ENCODE results near the gene TRHDE.

Gene TRHDE

DNA sequence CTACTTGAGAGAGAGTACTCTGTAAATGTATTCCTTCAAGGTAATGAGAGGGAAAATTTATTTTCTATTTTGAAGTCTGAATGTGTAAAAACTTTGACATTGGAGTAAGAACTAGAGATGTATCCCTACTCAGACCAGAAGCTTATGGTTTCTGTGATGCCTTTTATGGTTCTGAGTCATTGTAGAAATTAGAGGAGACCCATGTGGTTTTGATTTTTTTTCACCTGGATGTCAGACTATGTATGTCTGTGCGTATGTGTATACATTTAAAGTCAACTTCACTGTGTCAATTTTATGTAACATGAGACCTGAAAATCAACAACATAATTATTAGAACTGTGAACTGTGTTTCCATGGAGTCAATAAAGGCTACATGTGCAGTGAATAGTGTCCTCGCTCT lies 302.0 kb downstream of the TRHDE start:
- TF ChIP-seq TAF1 (IDR thresholded peaks at IDR 0.05; ENCODE audit: low read depth, low read length) (no peak), POLR2AphosphoS5 (IDR thresholded peaks at IDR 0.05; ENCODE audit: low read depth, low read length) (no peak), POLR2A (IDR thresholded peaks at IDR 0.05; ENCODE audit: low read depth, low read length) (no peak), POU2F2 (IDR thresholded peaks at IDR 0.05; ENCODE audit: low read depth, low read length) (no peak), PAX5 (IDR thresholded peaks at IDR 0.05; ENCODE audit: insufficient read depth, low read length, severe bottlenecking) (no peak), SPI1 (IDR thresholded peaks at IDR 0.05; ENCODE audit: low read depth, low read length) (no peak)
- FAIRE-seq = no peak
- no peak for DNase-seq (ENCODE audit: insufficient read length, low spot score)

DNA sequence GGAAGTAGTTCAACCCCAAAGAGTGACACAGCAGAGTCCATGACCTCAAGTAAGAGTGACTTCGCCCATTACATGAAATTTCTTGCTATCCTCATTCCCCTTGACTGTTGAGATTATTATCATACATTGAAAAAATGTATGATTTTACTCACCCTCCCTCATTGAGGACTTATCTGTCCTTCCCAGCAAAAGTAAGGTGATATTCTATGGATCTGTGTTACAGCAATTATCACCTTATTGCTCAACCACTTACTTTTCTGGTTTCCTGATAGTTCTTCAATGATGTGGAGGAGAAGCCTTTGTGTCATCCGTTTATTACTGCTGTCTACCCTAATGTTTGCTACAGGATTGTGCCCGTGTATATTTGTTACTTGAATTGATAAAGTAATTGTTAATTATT lies 306.2 kb downstream of the TRHDE start:
- TF ChIP-seq SPI1 (IDR thresholded peaks at IDR 0.05; ENCODE audit: low read depth, low read length) (no peak), PAX5 (IDR thresholded peaks at IDR 0.05; ENCODE audit: insufficient read depth, low read length, severe bottlenecking) (no peak), TAF1 (IDR thresholded peaks at IDR 0.05; ENCODE audit: low read depth, low read length) (no peak), POLR2A (IDR thresholded peaks at IDR 0.05; ENCODE audit: low read depth, low read length) (no peak), POU2F2 (IDR thresholded peaks at IDR 0.05; ENCODE audit: low read depth, low read length) (no peak), POLR2AphosphoS5 (IDR thresholded peaks at IDR 0.05; ENCODE audit: low read depth, low read length) (no peak)
- DNase-seq (ENCODE audit: insufficient read length, low spot score) = no peak
- FAIRE-seq = no peak

DNA sequence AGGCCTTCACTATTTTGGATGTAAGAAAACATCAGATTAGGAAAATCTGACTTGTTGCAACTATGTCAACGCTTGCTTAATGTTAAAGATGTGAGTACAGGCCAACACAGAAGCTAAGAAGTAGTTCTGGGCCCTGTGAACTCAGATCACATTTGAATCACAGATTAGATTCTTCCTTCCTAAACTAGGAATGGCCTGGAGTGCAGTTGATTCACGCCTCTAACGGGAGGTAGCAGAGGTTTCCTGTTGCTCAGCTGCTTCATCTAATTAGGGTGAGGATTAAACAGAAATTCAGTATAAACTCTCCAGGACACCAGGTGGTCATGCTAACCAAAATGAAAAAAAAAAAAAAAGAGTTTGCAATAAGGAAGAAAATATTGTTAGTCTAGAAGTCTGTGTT lies 314.3 kb downstream of the TRHDE start:
- DNase-seq (ENCODE audit: insufficient read length, low spot score) (no peak), FAIRE-seq (no peak)
- TF ChIP-seq POU2F2 (IDR thresholded peaks at IDR 0.05; ENCODE audit: low read depth, low read length) (no peak), POLR2AphosphoS5 (IDR thresholded peaks at IDR 0.05; ENCODE audit: low read depth, low read length) (no peak), POLR2A (IDR thresholded peaks at IDR 0.05; ENCODE audit: low read depth, low read length) (no peak), PAX5 (IDR thresholded peaks at IDR 0.05; ENCODE audit: insufficient read depth, low read length, severe bottlenecking) (no peak), SPI1 (IDR thresholded peaks at IDR 0.05; ENCODE audit: low read depth, low read length) (no peak), TAF1 (IDR thresholded peaks at IDR 0.05; ENCODE audit: low read depth, low read length) (no peak)

DNA sequence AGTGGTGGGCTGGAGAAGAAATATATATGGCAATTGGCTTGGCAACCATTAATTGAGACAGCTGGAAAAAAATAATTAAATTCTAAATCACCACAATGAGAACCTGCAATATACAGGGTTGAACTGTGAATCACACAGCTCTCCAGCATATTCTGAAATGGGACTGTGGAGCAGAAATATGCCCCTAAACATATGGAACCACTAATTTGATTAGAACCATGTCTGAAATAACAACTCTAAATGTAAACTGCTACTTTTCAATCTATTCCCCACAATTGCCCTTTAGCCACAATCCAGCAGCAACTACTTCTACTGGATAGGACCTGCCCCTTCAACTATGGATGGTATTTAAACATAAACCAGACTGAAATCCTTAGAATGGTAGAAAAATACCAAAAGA lies 330.4 kb downstream of the TRHDE start:
- no peak for TF ChIP-seq PAX5 (IDR thresholded peaks at IDR 0.05; ENCODE audit: insufficient read depth, low read length, severe bottlenecking)
- no peak for TF ChIP-seq POU2F2 (IDR thresholded peaks at IDR 0.05; ENCODE audit: low read depth, low read length)
- TF ChIP-seq POLR2A (IDR thresholded peaks at IDR 0.05; ENCODE audit: low read depth, low read length) = no peak
- TF ChIP-seq SPI1 (IDR thresholded peaks at IDR 0.05; ENCODE audit: low read depth, low read length) = no peak
- TF ChIP-seq TAF1 (IDR thresholded peaks at IDR 0.05; ENCODE audit: low read depth, low read length) = no peak
- TF ChIP-seq POLR2AphosphoS5 (IDR thresholded peaks at IDR 0.05; ENCODE audit: low read depth, low read length) = no peak
- FAIRE-seq = no peak

DNA sequence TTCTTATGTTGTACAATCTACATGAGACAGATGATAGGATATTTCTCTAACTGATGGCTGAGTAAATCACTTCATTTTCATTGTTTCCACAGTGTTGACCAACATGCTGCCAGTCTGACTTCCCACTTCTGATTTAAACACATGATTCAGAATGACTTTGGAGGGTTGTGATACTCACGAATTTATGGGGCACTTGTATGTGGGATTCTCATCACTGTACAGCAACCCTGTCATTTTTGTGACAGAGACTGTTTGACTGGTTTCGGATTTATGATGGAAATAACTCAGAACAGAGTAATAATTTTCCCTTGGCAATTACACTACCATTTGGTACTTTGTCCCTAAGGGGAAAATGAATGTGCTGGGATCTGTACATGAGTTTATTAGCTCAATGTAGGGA lies 333.8 kb downstream of the TRHDE start:
- FAIRE-seq (no peak), DNase-seq (ENCODE audit: insufficient read length, low spot score) (no peak)

More for the DNA sequence above, 330.4 kb downstream of the TRHDE start:
- no peak for DNase-seq (ENCODE audit: insufficient read length, low spot score)

DNA sequence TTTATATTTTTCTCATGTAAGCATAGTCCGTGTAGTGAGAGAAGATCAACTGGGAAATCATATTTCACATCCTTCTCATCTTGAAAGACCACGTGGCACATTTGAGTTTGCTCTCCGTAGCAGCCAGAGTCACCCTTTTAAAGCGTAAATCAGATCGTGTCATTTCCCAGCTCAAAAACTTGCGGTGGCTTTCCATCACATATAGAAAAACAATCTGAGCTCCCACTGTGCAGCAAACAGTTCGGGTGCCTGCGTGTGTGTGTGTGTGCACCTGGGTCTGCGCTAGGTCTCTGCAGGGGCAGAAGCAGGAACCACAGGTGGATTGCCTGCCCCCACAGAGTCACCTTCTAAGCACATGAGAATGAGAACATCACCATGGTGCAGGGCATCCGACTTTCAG lies 338.2 kb downstream of the TRHDE start:
- DNase-seq (ENCODE audit: insufficient read length, low spot score) = no peak
- TF ChIP-seq PAX5 (IDR thresholded peaks at IDR 0.05; ENCODE audit: insufficient read depth, low read length, severe bottlenecking) (no peak), POLR2A (IDR thresholded peaks at IDR 0.05; ENCODE audit: low read depth, low read length) (no peak), SPI1 (IDR thresholded peaks at IDR 0.05; ENCODE audit: low read depth, low read length) (no peak), POU2F2 (IDR thresholded peaks at IDR 0.05; ENCODE audit: low read depth, low read length) (no peak), TAF1 (IDR thresholded peaks at IDR 0.05; ENCODE audit: low read depth, low read length) (no peak), POLR2AphosphoS5 (IDR thresholded peaks at IDR 0.05; ENCODE audit: low read depth, low read length) (no peak)
- FAIRE-seq = no peak

More for the DNA sequence above, 333.8 kb downstream of the TRHDE start:
- TF ChIP-seq TAF1 (IDR thresholded peaks at IDR 0.05; ENCODE audit: low read depth, low read length) (no peak), SPI1 (IDR thresholded peaks at IDR 0.05; ENCODE audit: low read depth, low read length) (no peak), POLR2AphosphoS5 (IDR thresholded peaks at IDR 0.05; ENCODE audit: low read depth, low read length) (no peak), PAX5 (IDR thresholded peaks at IDR 0.05; ENCODE audit: insufficient read depth, low read length, severe bottlenecking) (no peak), POU2F2 (IDR thresholded peaks at IDR 0.05; ENCODE audit: low read depth, low read length) (no peak), POLR2A (IDR thresholded peaks at IDR 0.05; ENCODE audit: low read depth, low read length) (no peak)

DNA sequence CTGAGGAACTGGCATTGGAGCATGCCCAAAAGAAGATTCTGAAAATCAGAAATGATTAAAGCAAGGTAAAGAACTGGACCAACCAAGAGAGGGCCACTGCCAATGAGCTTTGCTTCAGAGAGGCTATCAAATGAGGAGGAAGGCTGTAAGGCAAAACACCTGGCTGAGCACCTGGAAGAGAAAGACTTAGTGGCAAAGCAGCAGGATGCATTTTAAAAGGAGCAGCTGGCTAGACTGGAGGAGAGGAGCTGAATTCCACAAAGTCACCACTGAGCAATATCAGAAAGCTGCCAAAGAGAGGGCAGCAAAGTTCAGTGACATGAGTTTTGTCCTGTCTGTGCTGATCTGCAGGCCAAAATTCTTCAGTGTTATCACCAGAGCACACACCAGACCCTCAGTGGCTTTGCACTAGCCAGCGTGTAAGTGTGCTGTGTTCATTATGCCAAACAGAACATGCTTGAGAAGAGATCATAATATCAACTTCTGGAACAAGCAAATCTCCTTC lies 338.7 kb downstream of the TRHDE start:
- DNase-seq (ENCODE audit: insufficient read length, low spot score) (no peak), FAIRE-seq (no peak)
- no peak for TF ChIP-seq POLR2AphosphoS5 (IDR thresholded peaks at IDR 0.05; ENCODE audit: low read depth, low read length)
- no peak for TF ChIP-seq POU2F2 (IDR thresholded peaks at IDR 0.05; ENCODE audit: low read depth, low read length)
- TF ChIP-seq PAX5 (IDR thresholded peaks at IDR 0.05; ENCODE audit: insufficient read depth, low read length, severe bottlenecking) = no peak
- no peak for TF ChIP-seq TAF1 (IDR thresholded peaks at IDR 0.05; ENCODE audit: low read depth, low read length)
- TF ChIP-seq SPI1 (IDR thresholded peaks at IDR 0.05; ENCODE audit: low read depth, low read length) = no peak
- TF ChIP-seq POLR2A (IDR thresholded peaks at IDR 0.05; ENCODE audit: low read depth, low read length) = no peak

DNA sequence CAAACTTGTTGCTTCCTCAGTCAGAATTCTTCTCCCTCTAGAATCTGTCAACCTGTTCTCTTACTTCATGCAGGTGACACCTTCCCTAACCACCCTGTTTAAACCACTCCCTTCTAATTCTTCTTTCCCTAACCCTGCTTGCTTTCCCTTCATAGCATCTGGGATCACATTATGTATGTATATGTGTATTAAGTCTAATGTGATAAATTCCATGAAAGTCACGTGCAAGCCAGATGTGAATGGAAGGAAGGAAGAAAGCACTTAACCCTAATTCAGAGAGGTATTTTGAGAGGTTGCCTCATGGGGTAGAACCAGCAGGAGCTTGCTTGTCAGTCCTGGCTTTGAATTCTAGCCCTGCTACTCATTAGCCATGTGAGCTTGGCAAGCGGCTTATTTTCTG lies 340.0 kb downstream of the TRHDE start:
- no peak for FAIRE-seq
- no peak for DNase-seq (ENCODE audit: insufficient read length, low spot score)
- TF ChIP-seq POLR2A (IDR thresholded peaks at IDR 0.05; ENCODE audit: low read depth, low read length) (no peak), POLR2AphosphoS5 (IDR thresholded peaks at IDR 0.05; ENCODE audit: low read depth, low read length) (no peak), POU2F2 (IDR thresholded peaks at IDR 0.05; ENCODE audit: low read depth, low read length) (no peak), SPI1 (IDR thresholded peaks at IDR 0.05; ENCODE audit: low read depth, low read length) (no peak), PAX5 (IDR thresholded peaks at IDR 0.05; ENCODE audit: insufficient read depth, low read length, severe bottlenecking) (no peak), TAF1 (IDR thresholded peaks at IDR 0.05; ENCODE audit: low read depth, low read length) (no peak)

DNA sequence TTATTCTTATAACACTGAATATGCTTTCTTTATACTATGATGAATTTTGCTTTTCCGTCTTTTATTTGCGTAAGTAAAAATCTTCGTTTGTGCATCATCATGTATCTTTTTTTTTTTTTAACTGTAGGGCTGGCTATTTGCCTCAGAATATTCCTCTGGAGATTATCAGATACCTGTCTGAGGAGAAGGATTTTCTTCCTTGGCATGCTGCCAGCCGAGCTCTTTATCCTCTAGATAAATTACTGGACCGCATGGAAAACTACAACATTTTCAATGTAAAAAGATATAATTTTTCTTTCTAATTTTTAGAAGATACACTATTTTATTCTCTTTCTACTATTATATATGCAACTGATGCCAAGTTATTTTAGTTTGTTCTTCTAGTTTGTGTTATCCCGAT lies 346.6 kb downstream of the TRHDE start:
- FAIRE-seq = no peak
- TF ChIP-seq TAF1 (IDR thresholded peaks at IDR 0.05; ENCODE audit: low read depth, low read length) (no peak), PAX5 (IDR thresholded peaks at IDR 0.05; ENCODE audit: insufficient read depth, low read length, severe bottlenecking) (no peak), POLR2A (IDR thresholded peaks at IDR 0.05; ENCODE audit: low read depth, low read length) (no peak), POLR2AphosphoS5 (IDR thresholded peaks at IDR 0.05; ENCODE audit: low read depth, low read length) (no peak), POU2F2 (IDR thresholded peaks at IDR 0.05; ENCODE audit: low read depth, low read length) (no peak), SPI1 (IDR thresholded peaks at IDR 0.05; ENCODE audit: low read depth, low read length) (no peak)
- no peak for DNase-seq (ENCODE audit: insufficient read length, low spot score)

DNA sequence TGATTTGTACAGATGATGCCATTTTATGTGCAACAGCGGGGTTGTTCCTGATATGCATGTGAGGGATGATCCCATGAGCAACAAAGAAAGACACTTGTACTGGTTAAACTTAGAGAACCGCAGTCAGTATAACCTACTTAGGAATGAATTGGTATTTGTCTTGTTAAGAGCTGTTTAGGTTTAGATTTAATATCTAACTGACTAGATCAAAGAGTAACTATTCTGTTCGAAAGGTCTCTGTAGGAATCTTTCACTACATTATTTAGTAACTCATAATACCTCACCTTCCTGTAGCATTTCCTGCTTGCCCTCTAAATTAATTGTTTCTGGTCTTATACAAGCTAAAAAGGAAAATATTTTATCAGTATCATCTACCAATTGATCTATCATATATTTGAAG lies 350.4 kb downstream of the TRHDE start:
- DNase-seq (ENCODE audit: insufficient read length, low spot score) (no peak), FAIRE-seq (no peak)
- no peak for TF ChIP-seq SPI1 (IDR thresholded peaks at IDR 0.05; ENCODE audit: low read depth, low read length)
- no peak for TF ChIP-seq POLR2A (IDR thresholded peaks at IDR 0.05; ENCODE audit: low read depth, low read length)
- TF ChIP-seq TAF1 (IDR thresholded peaks at IDR 0.05; ENCODE audit: low read depth, low read length) = no peak
- no peak for TF ChIP-seq PAX5 (IDR thresholded peaks at IDR 0.05; ENCODE audit: insufficient read depth, low read length, severe bottlenecking)
